ENCODE results near the gene PRICKLE1.

PRICKLE1 gene

GRCh38 chr12:42612231-42612613 lies 22.7 kb upstream of the PRICKLE1 start:
- intact Hi-C loops (cut with DNase I; ENCODE audit: low total_unique reads): no loop called here
- Histone ChIP-seq H3K4me3 (no peak overlapping the region), H3K9me3 (peaks cover 0 to 13% (median 0%) of the 10 kb centered on the region in 3 donors), H3K36me3 (no peaks in the 10 kb centered on the region), H3K4me1 (no peaks in the 10 kb centered on the region), H3K27me3 (no peaks in the 10 kb centered on the region), H3K27ac (no peak overlapping the region)
- DNase-seq: no peak
- no peak for TF ChIP-seq CTCF (IDR thresholded peaks at IDR 0.05)

- no peak overlapping the region for H3K27ac ChIP-seq
- no peak overlapping the region for H3K4me3 ChIP-seq
- no peaks in the 10 kb centered on the region for H3K27me3 ChIP-seq
These were observed 22.2 kb upstream of the PRICKLE1 start for GRCh38 chr12:42611571-42612230.

GRCh38 chr12:42609605-42610004 lies 20.1 kb upstream of the PRICKLE1 start:
- no peaks in the 10 kb centered on the region for H3K4me1 ChIP-seq
- TF ChIP-seq CTCF (IDR thresholded peaks at IDR 0.05): no peak
- no peaks in the 10 kb centered on the region for H3K9me3 ChIP-seq
- H3K36me3 ChIP-seq: no peaks in the 10 kb centered on the region
- H3K27ac ChIP-seq: no peak overlapping the region
- intact Hi-C loops (cut with DNase I; ENCODE audit: low total_unique reads): no loop called here
- no peak overlapping the region for H3K4me3 ChIP-seq
- no peaks in the 10 kb centered on the region for H3K27me3 ChIP-seq
- no peak for DNase-seq

More at GRCh38 chr12:42611571-42612230, 22.2 kb upstream of the PRICKLE1 start:
- no peaks in the 10 kb centered on the region for H3K36me3 ChIP-seq
- H3K4me1 ChIP-seq: no peaks in the 10 kb centered on the region
- intact Hi-C loops (cut with DNase I; ENCODE audit: low total_unique reads): no loop called here
- no peak for DNase-seq
- no peak for TF ChIP-seq CTCF (IDR thresholded peaks at IDR 0.05)
- peaks cover 0 to 8% (median 0%) of the 10 kb centered on the region in 3 donors for H3K9me3 ChIP-seq

- TF ChIP-seq CTCF (IDR thresholded peaks at IDR 0.05): no peak
- intact Hi-C loops (cut with DNase I; ENCODE audit: low total_unique reads): no loop called here
- Histone ChIP-seq H3K4me1 (no peaks in the 10 kb centered on the region), H3K4me3 (no peak overlapping the region), H3K27ac (no peak overlapping the region), H3K27me3 (no peaks in the 10 kb centered on the region), H3K36me3 (no peaks in the 10 kb centered on the region), H3K9me3 (no peaks in the 10 kb centered on the region)
- no peak for DNase-seq
These were observed 18.8 kb upstream of the PRICKLE1 start for GRCh38 chr12:42608196-42608825.

- no peaks in the 10 kb centered on the region for H3K9me3 ChIP-seq
- intact Hi-C loops (cut with DNase I; ENCODE audit: low total_unique reads): no loop called here
- no peak for TF ChIP-seq CTCF (IDR thresholded peaks at IDR 0.05)
- no peaks in the 10 kb centered on the region for H3K27me3 ChIP-seq
- no peak overlapping the region for H3K27ac ChIP-seq
- H3K4me1 ChIP-seq: no peaks in the 10 kb centered on the region
- H3K4me3 ChIP-seq: no peak overlapping the region
- no peak for DNase-seq
- H3K36me3 ChIP-seq: no peaks in the 10 kb centered on the region
These were observed 18.1 kb upstream of the PRICKLE1 start for GRCh38 chr12:42607584-42608058.
